ENCODE measurements around the gene ESPNL. TPM values are rescaled to one million over a fixed set of nuclear protein-coding genes. Genes with fewer than 3 reads are reported as not detected.

ESPNL gene
- total and polyA plus RNA-seq, 2 of the 4 experiments (the other 2 are of a cell fraction), result 2.0 TPM

DNA sequence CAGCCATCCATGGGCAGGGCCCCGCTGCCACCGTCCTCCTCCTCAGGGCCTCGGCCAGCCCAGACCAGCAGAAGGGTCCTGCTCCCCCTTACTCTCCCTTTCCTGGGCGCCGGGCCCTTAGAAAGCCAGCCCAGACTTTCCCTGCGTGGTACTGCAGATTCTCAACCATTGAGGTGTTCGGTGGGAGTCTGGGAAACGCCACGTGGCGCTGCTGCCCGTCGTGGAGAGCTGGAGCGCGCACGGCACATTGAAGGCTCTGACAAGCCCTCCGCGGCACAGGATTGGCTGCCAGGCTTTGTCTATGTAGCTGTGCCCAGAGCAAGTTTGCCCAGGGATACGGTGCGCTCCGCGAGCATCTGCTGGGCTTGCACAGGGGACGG lies 27.9 kb downstream of the ESPNL start:
- Histone ChIP-seq H3K79me1 (ENCODE audit: low read depth in 1 of 2, low read length in 2 of 2) (no peaks in the 10 kb centered on the region), H3K36me3 (ENCODE audit: control insufficient read depth, insufficient read depth, low read length) (no peaks in the 10 kb centered on the region), H3K4ac (ENCODE audit: low read depth, low read length) (peak overlapping the region; percentile 43; the same call in 1 of the 2 replicates), H3K9me3 (ENCODE audit: control insufficient read depth, insufficient read depth, low read length) (no peaks in the 10 kb centered on the region), H3K4me3 (ENCODE audit: insufficient read depth, low read depth, low read length) (no peak overlapping the region), H3K9ac (ENCODE audit: low read depth, low read length) (no peak overlapping the region), H3K23ac (ENCODE audit: low read depth, low read length) (no peak overlapping the region), H3K27me3 (ENCODE audit: control insufficient read depth, insufficient read depth, low read length) (peaks cover 1% of the 10 kb centered on the region; the same call in 1 of the 2 replicates), H3K4me1 (ENCODE audit: control insufficient read depth, insufficient read depth, low read length) (peaks cover 6% of the 10 kb centered on the region), H3K18ac (ENCODE audit: low read depth, low read length) (no peak overlapping the region), H4K20me1 (ENCODE audit: insufficient read depth, low read length) (no peaks in the 10 kb centered on the region), H2BK15ac (ENCODE audit: low read depth, low read length) (no peak overlapping the region), H3K56ac (ENCODE audit: extremely low read depth, insufficient read depth, low read length) (no peak overlapping the region), H2AFZ (replicated peaks; ENCODE audit: low read length, poor library complexity) (no peak overlapping the region), H2AK9ac (replicated peaks; ENCODE audit: low read depth, low read length, poor library complexity) (peak overlapping the region; percentile 60), H2BK20ac (ENCODE audit: low read depth, low read length) (no peak overlapping the region), H2BK5ac (ENCODE audit: low read depth, low read length, poor library complexity, severe bottlenecking) (no peak overlapping the region), H3K14ac (replicated peaks; ENCODE audit: low read depth, low read length) (no peak overlapping the region), H3K27ac (ENCODE audit: insufficient read depth, low read length) (no peak overlapping the region), H4K5ac (ENCODE audit: low read depth, low read length) (no peak overlapping the region), H3K9me1 (ENCODE audit: insufficient read depth, low read length) (peaks cover 5% of the 10 kb centered on the region; the same call in 1 of the 2 replicates), H3K4me2 (ENCODE audit: low read depth, low read length) (peak overlapping the region; percentile 41; the same call in 1 of the 2 replicates), H4K8ac (ENCODE audit: low read depth in 2 of 2, low read length in 2 of 2) (peak overlapping the region; percentile 89 to 94; a peak in 2 of 4 replicates), H2BK120ac (ENCODE audit: low read depth, low read length) (no peak overlapping the region), H2AK5ac (ENCODE audit: low read depth, low read length) (no peak overlapping the region), H4K91ac (ENCODE audit: insufficient read depth, low read depth, low read length) (no peak overlapping the region)
- 93% methylated on average over 16 of the region's 22 CpGs; no CpG with 5 or more reads in 1 of the 2 experiments for WGBS, 2 experiments (ENCODE audit: extremely low coverage in 2 of 2, insufficient read length in 1 of 2)
- DNase-seq (no peak), ATAC-seq (ENCODE audit: low read depth) (no peak)
- no TSS peak for BruUV-seq (replicated peaks)
- ChIA-PET CTCF (no interaction called here), POLR2A (ENCODE audit: unreplicated experiment) (no interaction called here)
- dilution Hi-C loops (cut with HindIII; ENCODE audit: low sequenced_read_pairs, unreplicated experiment), result no loop called here
- in situ Hi-C loops (cut with MboI; ENCODE audit: low sequenced_read_pairs), result no loop called here
- intact Hi-C loops (cut with micrococcal nuclease), result no loop called here
- TF ChIP-seq NFE2L2 (IDR thresholded peaks at IDR 0.05; ENCODE audit: low read depth, low read length), result no peak
- no peak for TF ChIP-seq MXI1 (IDR thresholded peaks at IDR 0.05; ENCODE audit: borderline replicate concordance, low read depth, low read length)
- TF ChIP-seq FOS (IDR thresholded peaks at IDR 0.05; ENCODE audit: low read depth, low read length), result no peak
- no peak for TF ChIP-seq POLR2A (IDR thresholded peaks at IDR 0.05; ENCODE audit: low read depth, low read length)
- TF ChIP-seq BHLHE40 (IDR thresholded peaks at IDR 0.05; ENCODE audit: low read depth, low read length), result no peak
- TF ChIP-seq CEBPB (IDR thresholded peaks at IDR 0.05; ENCODE audit: low read depth, low read length), result no peak
- no peak for TF ChIP-seq RAD21 (IDR thresholded peaks at IDR 0.05; ENCODE audit: low read length)
- TF ChIP-seq CHD1 (IDR thresholded peaks at IDR 0.05; ENCODE audit: low read depth, low read length), result no peak
- TF ChIP-seq, protein P1, sequence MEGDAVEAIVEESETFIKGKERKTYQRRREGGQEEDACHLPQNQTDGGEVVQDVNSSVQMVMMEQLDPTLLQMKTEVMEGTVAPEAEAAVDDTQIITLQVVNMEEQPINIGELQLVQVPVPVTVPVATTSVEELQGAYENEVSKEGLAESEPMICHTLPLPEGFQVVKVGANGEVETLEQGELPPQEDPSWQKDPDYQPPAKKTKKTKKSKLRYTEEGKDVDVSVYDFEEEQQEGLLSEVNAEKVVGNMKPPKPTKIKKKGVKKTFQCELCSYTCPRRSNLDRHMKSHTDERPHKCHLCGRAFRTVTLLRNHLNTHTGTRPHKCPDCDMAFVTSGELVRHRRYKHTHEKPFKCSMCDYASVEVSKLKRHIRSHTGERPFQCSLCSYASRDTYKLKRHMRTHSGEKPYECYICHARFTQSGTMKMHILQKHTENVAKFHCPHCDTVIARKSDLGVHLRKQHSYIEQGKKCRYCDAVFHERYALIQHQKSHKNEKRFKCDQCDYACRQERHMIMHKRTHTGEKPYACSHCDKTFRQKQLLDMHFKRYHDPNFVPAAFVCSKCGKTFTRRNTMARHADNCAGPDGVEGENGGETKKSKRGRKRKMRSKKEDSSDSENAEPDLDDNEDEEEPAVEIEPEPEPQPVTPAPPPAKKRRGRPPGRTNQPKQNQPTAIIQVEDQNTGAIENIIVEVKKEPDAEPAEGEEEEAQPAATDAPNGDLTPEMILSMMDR (conservative IDR thresholded peaks at IDR 0.05; ENCODE audit: low read depth, low read length), result no peak
- TF ChIP-seq RFX5 (IDR thresholded peaks at IDR 0.05; ENCODE audit: low read depth, low read length), result no peak
- no peak for TF ChIP-seq RCOR1 (IDR thresholded peaks at IDR 0.05; ENCODE audit: insufficient replicate concordance, low read length)
- no peak for TF ChIP-seq MAZ (IDR thresholded peaks at IDR 0.05; ENCODE audit: borderline replicate concordance, low read depth, low read length)
- TF ChIP-seq, protein P2, sequence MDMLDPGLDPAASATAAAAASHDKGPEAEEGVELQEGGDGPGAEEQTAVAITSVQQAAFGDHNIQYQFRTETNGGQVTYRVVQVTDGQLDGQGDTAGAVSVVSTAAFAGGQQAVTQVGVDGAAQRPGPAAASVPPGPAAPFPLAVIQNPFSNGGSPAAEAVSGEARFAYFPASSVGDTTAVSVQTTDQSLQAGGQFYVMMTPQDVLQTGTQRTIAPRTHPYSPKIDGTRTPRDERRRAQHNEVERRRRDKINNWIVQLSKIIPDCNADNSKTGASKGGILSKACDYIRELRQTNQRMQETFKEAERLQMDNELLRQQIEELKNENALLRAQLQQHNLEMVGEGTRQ (IDR thresholded peaks at IDR 0.05; ENCODE audit: low read depth, low read length), result no peak

Data from IMR-90 (cell line).